Neural cell (in vitro differentiated cells): Measurements from ENCODE around the gene ZNF655. TPM values are rescaled to one million over a fixed set of nuclear protein-coding genes. Genes with fewer than 3 reads are reported as not detected.

Experiments
- H2AFZ ChIP-seq: fragments of 200-600, 300-800 bp; sonication (generic), shearing (Covaris generic); 2 replicates; pipeline ENCODE4 v1.6.0; 2014; ENCODE audit warnings: low read depth, mild to moderate bottlenecking, antibody characterized with exemption, low read length, moderate library complexity
- H3F3A ChIP-seq: fragments of 200-600 bp; shearing (Covaris generic); 2 replicates; pipeline ENCODE4 v1.6.1; 2016; ENCODE audit warnings: mild to moderate bottlenecking, moderate library complexity, mixed read lengths, antibody characterized with exemption, low read length; ENCODE audit not compliant: insufficient read depth, poor library complexity, severe bottlenecking
- H3K27ac ChIP-seq: fragments of 200-600, 300-800 bp; sonication (generic), shearing (Covaris generic); 2 replicates; pipeline ENCODE4 v1.5.1; 2014; ENCODE audit warnings: mild to moderate bottlenecking, low read length, moderate library complexity
- H3K27me3 ChIP-seq: fragments of 300-800, 200-600 bp; sonication (generic), shearing (Covaris generic); 2 replicates; pipeline ENCODE4 v1.6.0; 2014; ENCODE audit warnings: mild to moderate bottlenecking, low read depth, low read length, moderate library complexity; ENCODE audit not compliant: insufficient read depth
- H3K36me3 ChIP-seq: fragments of 300-800, 200-600 bp; sonication (generic), shearing (Covaris generic); 2 replicates; pipeline ENCODE4 v1.5.1; 2014; ENCODE audit warnings: mild to moderate bottlenecking, antibody characterized with exemption, low read length, moderate library complexity; ENCODE audit not compliant: insufficient read depth
- H3K4me2 ChIP-seq: fragments of 300-800, 200-600 bp; sonication (generic), shearing (Covaris generic); 2 replicates; pipeline ENCODE4 v1.6.0; 2014; ENCODE audit warnings: mild to moderate bottlenecking, low read length
- H3K4me3 ChIP-seq: fragments of 300-800, 200-600 bp; sonication (generic), shearing (Covaris generic); 2 replicates; pipeline ENCODE4 v1.5.1; 2014; ENCODE audit warnings: mild to moderate bottlenecking, low read length, moderate library complexity
- H3K79me2 ChIP-seq: fragments of 200-600 bp; shearing (Covaris generic); replicated peaks from 2 replicates; pipeline ENCODE4 v1.6.0; 2014; ENCODE audit warnings: mild to moderate bottlenecking, low read length, moderate library complexity; ENCODE audit not compliant: insufficient read depth
- H3K9ac ChIP-seq: fragments of 300-800, 200-600 bp; sonication (generic), shearing (Covaris generic); 2 replicates; pipeline ENCODE4 v1.6.1; 2016; ENCODE audit warnings: mild to moderate bottlenecking, low read length, mixed read lengths
- H3K9me2 ChIP-seq: fragments of 200-600 bp; shearing (Covaris generic); 2 replicates; pipeline ENCODE4 v1.6.1; 2016; ENCODE audit warnings: mild to moderate bottlenecking, low read length, mixed read lengths; ENCODE audit not compliant: insufficient read depth
- H3K9me3 ChIP-seq: fragments of 200-600, 300-800 bp; sonication (generic), shearing (Covaris generic); 2 replicates; pipeline ENCODE4 v1.6.1; 2016; ENCODE audit warnings: mild to moderate bottlenecking, mixed run types, low read length, moderate library complexity, mixed read lengths
- H4K20me1 ChIP-seq: fragments of 200-600 bp; shearing (Covaris generic); 2 replicates; pipeline ENCODE4 v1.6.1; 2016; ENCODE audit warnings: mild to moderate bottlenecking, mixed run types; ENCODE audit not compliant: insufficient read depth
- EP300 ChIP-seq: fragments of 450-650 bp; conservative IDR thresholded peaks from 2 replicates; pipeline ENCODE4 v1.6.1; 2014; ENCODE audit warnings: antibody characterized with exemption, mild to moderate bottlenecking, moderate library complexity; ENCODE audit not compliant: poor library complexity, severe bottlenecking
- EZH2 ChIP-seq: fragments of 200-600, 300-800 bp; shearing (Covaris generic), sonication (generic); IDR thresholded peaks from 2 replicates; pipeline ENCODE4 v1.6.1; 2014; ENCODE audit warnings: antibody characterized with exemption, low read length, borderline replicate concordance, mild to moderate bottlenecking; ENCODE audit not compliant: insufficient read depth, poor library complexity, severe bottlenecking
- MXI1 ChIP-seq: fragments of 450-650 bp; conservative IDR thresholded peaks from 2 replicates; pipeline ENCODE4 v1.6.1; 2014; ENCODE audit warnings: antibody characterized with exemption, mild to moderate bottlenecking; ENCODE audit not compliant: poor library complexity, severe bottlenecking
- POLR2AphosphoS5 ChIP-seq: IDR thresholded peaks from 2 replicates; pipeline ENCODE4 v1.6.1; 2012
- RAD21 ChIP-seq: fragments of 450-650 bp; conservative IDR thresholded peaks from 2 replicates; pipeline ENCODE4 v1.6.1; 2014; ENCODE audit warnings: antibody characterized with exemption, mild to moderate bottlenecking, moderate library complexity
- REST ChIP-seq: IDR thresholded peaks from 2 replicates; pipeline ENCODE4 v1.6.1; 2012; ENCODE audit warnings: borderline replicate concordance
- SMC3 ChIP-seq: fragments of 450-650 bp; conservative IDR thresholded peaks from 2 replicates; pipeline ENCODE4 v1.6.1; 2014; ENCODE audit warnings: antibody characterized with exemption, mild to moderate bottlenecking, moderate library complexity; ENCODE audit not compliant: poor library complexity
- TAF1 ChIP-seq: IDR thresholded peaks from 2 replicates; pipeline ENCODE4 v1.6.1; 2012; ENCODE audit warnings: low read depth
- polyA plus RNA-seq: library from polyadenylated mRNA; depleted of rRNA; stranded (reverse); fragments of >200 nt; gene quantifications from 2 replicates; pipeline ENCODE4 v1.2.3, GENCODE V29; 2014
- TF ChIP-seq, protein P1 (sequence below): fragments of 450-650 bp; IDR thresholded peaks from 2 replicates; pipeline ENCODE4 v1.5.1; 2014; ENCODE audit warnings: antibody characterized with exemption, mild to moderate bottlenecking, moderate library complexity; ENCODE audit not compliant: poor library complexity, severe bottlenecking

The ZNF655 gene
- polyA plus RNA-seq, 1 donor from 2014 or later: 89.0 TPM

DNA sequence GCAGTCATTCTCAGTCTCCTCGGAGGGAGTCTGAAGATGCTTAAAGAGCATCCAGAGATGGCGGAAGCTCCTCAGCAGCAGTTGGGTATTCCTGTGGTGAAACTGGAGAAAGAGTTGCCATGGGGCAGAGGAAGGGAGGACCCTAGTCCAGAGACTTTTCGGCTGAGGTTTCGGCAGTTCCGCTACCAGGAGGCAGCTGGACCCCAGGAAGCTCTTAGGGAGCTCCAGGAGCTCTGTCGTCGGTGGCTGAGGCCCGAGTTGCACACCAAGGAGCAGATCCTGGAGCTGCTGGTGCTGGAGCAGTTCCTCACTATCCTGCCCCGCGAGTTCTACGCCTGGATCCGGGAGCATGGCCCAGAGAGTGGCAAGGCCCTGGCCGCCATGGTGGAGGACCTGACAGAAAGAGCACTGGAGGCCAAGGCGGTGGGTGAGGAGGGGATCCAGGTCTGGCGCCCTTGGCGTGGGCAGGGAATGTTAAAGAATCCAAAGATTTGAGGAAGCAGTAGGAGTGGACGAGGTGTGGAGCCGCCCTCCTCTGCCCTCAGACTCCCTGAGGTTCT is 61.2 kb downstream of the ZNF655 start:
- H3F3A ChIP-seq: no peaks in the 10 kb centered on the region
- H3K9ac ChIP-seq: no peak overlapping the region
- no peak overlapping the region for H3K27ac ChIP-seq
- H3K9me3 ChIP-seq: no peaks in the 10 kb centered on the region
- H4K20me1 ChIP-seq: no peaks in the 10 kb centered on the region
- H3K27me3 ChIP-seq: no peaks in the 10 kb centered on the region
- H3K79me2 ChIP-seq: peaks cover 16% of the 10 kb centered on the region
- no peak overlapping the region for H3K4me3 ChIP-seq
- no peak overlapping the region for H3K4me2 ChIP-seq
- TF ChIP-seq RAD21: no peak
- H3K9me2 ChIP-seq: no peaks in the 10 kb centered on the region
- H2AFZ ChIP-seq: no peak overlapping the region
- H3K36me3 ChIP-seq: peaks cover 6% of the 10 kb centered on the region

GRCh38 chr7:99621271-99621670 is 62.8 kb downstream of the ZNF655 start:
- no peaks in the 10 kb centered on the region for H3K9me2 ChIP-seq
- no peaks in the 10 kb centered on the region for H4K20me1 ChIP-seq
- no peak overlapping the region for H2AFZ ChIP-seq
- no peak overlapping the region for H3K4me2 ChIP-seq
- peaks cover 6% of the 10 kb centered on the region for H3K36me3 ChIP-seq
- no peak overlapping the region for H3K9ac ChIP-seq
- peaks cover 16% of the 10 kb centered on the region for H3K79me2 ChIP-seq
- no peak overlapping the region for H3K4me3 ChIP-seq
- no peaks in the 10 kb centered on the region for H3F3A ChIP-seq
- no peaks in the 10 kb centered on the region for H3K9me3 ChIP-seq
- no peaks in the 10 kb centered on the region for H3K27me3 ChIP-seq
- TF ChIP-seq RAD21 (no peak), EZH2 (no peak), MXI1 (no peak), TAF1 (no peak), POLR2AphosphoS5 (no peak), REST (no peak), EP300 (no peak), SMC3 (no peak)
- TF ChIP-seq, protein P1, sequence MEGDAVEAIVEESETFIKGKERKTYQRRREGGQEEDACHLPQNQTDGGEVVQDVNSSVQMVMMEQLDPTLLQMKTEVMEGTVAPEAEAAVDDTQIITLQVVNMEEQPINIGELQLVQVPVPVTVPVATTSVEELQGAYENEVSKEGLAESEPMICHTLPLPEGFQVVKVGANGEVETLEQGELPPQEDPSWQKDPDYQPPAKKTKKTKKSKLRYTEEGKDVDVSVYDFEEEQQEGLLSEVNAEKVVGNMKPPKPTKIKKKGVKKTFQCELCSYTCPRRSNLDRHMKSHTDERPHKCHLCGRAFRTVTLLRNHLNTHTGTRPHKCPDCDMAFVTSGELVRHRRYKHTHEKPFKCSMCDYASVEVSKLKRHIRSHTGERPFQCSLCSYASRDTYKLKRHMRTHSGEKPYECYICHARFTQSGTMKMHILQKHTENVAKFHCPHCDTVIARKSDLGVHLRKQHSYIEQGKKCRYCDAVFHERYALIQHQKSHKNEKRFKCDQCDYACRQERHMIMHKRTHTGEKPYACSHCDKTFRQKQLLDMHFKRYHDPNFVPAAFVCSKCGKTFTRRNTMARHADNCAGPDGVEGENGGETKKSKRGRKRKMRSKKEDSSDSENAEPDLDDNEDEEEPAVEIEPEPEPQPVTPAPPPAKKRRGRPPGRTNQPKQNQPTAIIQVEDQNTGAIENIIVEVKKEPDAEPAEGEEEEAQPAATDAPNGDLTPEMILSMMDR: no peak
- H3K27ac ChIP-seq: no peak overlapping the region

GRCh38 chr7:99622596-99622995 is 64.2 kb downstream of the ZNF655 start:
- H3K9me2 ChIP-seq: no peaks in the 10 kb centered on the region
- H4K20me1 ChIP-seq: no peaks in the 10 kb centered on the region
- no peaks in the 10 kb centered on the region for H3K27me3 ChIP-seq
- no peaks in the 10 kb centered on the region for H3F3A ChIP-seq
- H3K9ac ChIP-seq: no peak overlapping the region
- no peak for TF ChIP-seq POLR2AphosphoS5
- no peak overlapping the region for H3K4me3 ChIP-seq
- peaks cover 10% of the 10 kb centered on the region for H3K36me3 ChIP-seq
- no peak overlapping the region for H3K4me2 ChIP-seq
- no peak overlapping the region for H3K27ac ChIP-seq
- H3K9me3 ChIP-seq: no peaks in the 10 kb centered on the region
- H2AFZ ChIP-seq: no peak overlapping the region
- peaks cover 8% of the 10 kb centered on the region for H3K79me2 ChIP-seq
